GM23338 (cell line): ENCODE measurements around the gene P2RY13. TPM values are rescaled to one million over a fixed set of nuclear protein-coding genes. Genes with fewer than 3 reads are reported as not detected.

Source experiments
- ATAC-seq: fragments of 200-7000 bp; cut with Tn5 transposase; 3 replicates; pipeline ENCODE4 v1.9.1; 2020
- DNase-seq: peaks from one replicate; pipeline ENCODE4 v3.0.0-alpha.2; 2015; ENCODE audit warnings: low spot score
- H2AFZ ChIP-seq: fragments of 200-600 bp; sonication (generic); 2 replicates; pipeline ENCODE4 v1.8.0; 2016; ENCODE audit warnings: antibody characterized with exemption, mild to moderate bottlenecking, moderate library complexity
- H3F3A ChIP-seq: fragments of 200-600 bp; sonication (generic); replicated peaks from 2 replicates; pipeline ENCODE4 v1.8.0; 2017; ENCODE audit warnings: antibody characterized with exemption, mixed run types, low read depth
- H3K27ac ChIP-seq: fragments of 200-600 bp; sonication (generic); 2 replicates; pipeline ENCODE4 v1.6.1; 2016; ENCODE audit warnings: low read depth
- H3K27me3 ChIP-seq: fragments of 200-600 bp; sonication (generic); 2 replicates; pipeline ENCODE4 v1.8.0; 2016; ENCODE audit warnings: mild to moderate bottlenecking, mixed run types, moderate library complexity; ENCODE audit not compliant: insufficient read depth
- H3K36me3 ChIP-seq: fragments of 200-600 bp; sonication (generic); 2 replicates; pipeline ENCODE4 v1.8.0; 2016; ENCODE audit warnings: mild to moderate bottlenecking; ENCODE audit not compliant: insufficient read depth
- H3K4me1 ChIP-seq: fragments of 200-600 bp; sonication (generic); 2 replicates; pipeline ENCODE4 v1.8.0; 2016; ENCODE audit warnings: mild to moderate bottlenecking, moderate library complexity; ENCODE audit not compliant: insufficient read depth
- H3K4me2 ChIP-seq: fragments of 200-600 bp; sonication (generic); 2 replicates; pipeline ENCODE4 v1.7.1; 2017; ENCODE audit warnings: mixed run types
- H3K4me3 ChIP-seq: fragments of 200-600 bp; sonication (generic); 2 replicates; pipeline ENCODE4 v1.6.1; 2016; ENCODE audit warnings: mixed run types
- H3K79me2 ChIP-seq: fragments of 200-600 bp; sonication (generic); replicated peaks from 2 replicates; pipeline ENCODE4 v1.8.0; 2017; ENCODE audit warnings: mild to moderate bottlenecking; ENCODE audit not compliant: insufficient read depth
- H3K9me2 ChIP-seq: fragments of 200-600 bp; sonication (generic); 2 replicates; pipeline ENCODE4 v1.8.0; 2017; ENCODE audit not compliant: insufficient read depth
- H4K20me1 ChIP-seq: fragments of 200-600 bp; sonication (generic); replicated peaks from 2 replicates; pipeline ENCODE4 v1.8.0; 2017; ENCODE audit warnings: mild to moderate bottlenecking; ENCODE audit not compliant: insufficient read depth
- H3K27ac Mint-ChIP-seq: 2 replicates; pipeline ENCODE4 v1.8.0; 2020; ENCODE audit warnings: inconsistent platforms, mild to moderate bottlenecking, moderate library complexity, mixed read lengths
- H3K27me3 Mint-ChIP-seq: 3 replicates; pipeline ENCODE4 v1.8.0; 2022; ENCODE audit warnings: low read depth, mild to moderate bottlenecking, moderate library complexity, mixed read lengths, inconsistent platforms; ENCODE audit not compliant: insufficient read depth, poor library complexity
- H3K36me3 Mint-ChIP-seq: 3 replicates; pipeline ENCODE4 v1.8.0; 2021; ENCODE audit warnings: low read depth, mild to moderate bottlenecking, inconsistent platforms, moderate library complexity, mixed read lengths
- H3K4me1 Mint-ChIP-seq: 3 replicates; pipeline ENCODE4 v1.8.0; 2020; ENCODE audit warnings: mild to moderate bottlenecking, inconsistent platforms, mixed read lengths
- H3K4me3 Mint-ChIP-seq: 3 replicates; pipeline ENCODE4 v1.8.0; 2021; ENCODE audit warnings: moderate library complexity, mild to moderate bottlenecking, inconsistent platforms, mixed read lengths
- H3K9me3 Mint-ChIP-seq: 3 replicates; pipeline ENCODE4 v1.8.0; 2020; ENCODE audit warnings: moderate library complexity, mild to moderate bottlenecking, inconsistent platforms, mixed read lengths
- CTCF ChIP-seq, 2 experiments: fragments of 200-600 bp in 1 of 2; sonication (generic) in 1 of 2; conservative IDR thresholded peaks; 2 replicates each; pipeline versions ENCODE4 v1.5.1 to v1.6.1; 2016 to 2017; ENCODE audit warnings: antibody characterized with exemption in 2 of 2, low read depth in 2 of 2, mild to moderate bottlenecking in 2 of 2, moderate library complexity in 1 of 2
- ETS1 ChIP-seq: IDR thresholded peaks from 2 replicates; pipeline ENCODE4 v1.6.1; 2016; ENCODE audit warnings: antibody characterized with exemption
- EZH2 ChIP-seq: fragments of 200-600 bp; sonication (generic); IDR thresholded peaks from one replicate; pipeline ENCODE4 v1.8.0; 2017; ENCODE audit warnings: antibody characterized with exemption, mild to moderate bottlenecking, low read depth; ENCODE audit not compliant: unreplicated experiment
- EZH2phosphoT487 ChIP-seq: fragments of 200-600 bp; sonication (generic); IDR thresholded peaks from one replicate; pipeline ENCODE4 v1.8.1; 2018; ENCODE audit warnings: antibody characterized with exemption; ENCODE audit not compliant: unreplicated experiment
- JUNB ChIP-seq: IDR thresholded peaks from one replicate; pipeline ENCODE4 v1.6.1; 2016; ENCODE audit warnings: antibody characterized with exemption; ENCODE audit not compliant: unreplicated experiment
- POLR2AphosphoS5 ChIP-seq: IDR thresholded peaks from 2 replicates; pipeline ENCODE4 v1.6.1; 2016; ENCODE audit warnings: antibody characterized with exemption, low read depth
- STAT1 ChIP-seq: IDR thresholded peaks from one replicate; pipeline ENCODE4 v1.6.1; 2016; ENCODE audit warnings: antibody characterized with exemption; ENCODE audit not compliant: unreplicated experiment
- ZNF331 ChIP-seq: fragments of 250-450 bp; sonication (Bioruptor Pico); IDR thresholded peaks from 2 replicates; pipeline ENCODE4 v1.5.0; 2020; ENCODE audit warnings: low read depth, mild to moderate bottlenecking, moderate library complexity
- polyA plus RNA-seq: library from polyadenylated mRNA; unstranded; fragments of >200 nt; fragmentation: Nextera tagmentation; extraction: Ambion mirVana; gene quantifications from 2 replicates; pipeline ENCODE4 v1.2.1, GENCODE V29; 2016
- total RNA-seq: library from RNA; depleted of rRNA; stranded (reverse); fragments of >200 nt; shearing (Covaris generic); gene quantifications from 2 replicates; pipeline ENCODE4 v1.2.3, GENCODE V29; 2014

The P2RY13 gene
- total and polyA plus RNA-seq, 2 experiments from 2014 or later = 0.68 TPM; not detected in 1

- TF ChIP-seq POLR2AphosphoS5 (peak; percentile 52; the same call in 1 of the 2 replicates), CTCF (conservative IDR thresholded peaks at IDR 0.05; ENCODE audit: low read depth in 2 of 2) (peak in 1 of 2 experiments; percentile 53; a peak in 2 of 4 replicates)
Observed at GRCh38 chr3:151305060-151305774, 24.1 kb downstream of the P2RY13 start (continued).

GRCh38 chr3:151303751-151304150 is 25.6 kb downstream of the P2RY13 start:
- no peak for DNase-seq
- Mint-ChIP-seq H3K27ac (no peak overlapping the region), H3K27me3 (peaks cover 2% of the 10 kb centered on the region), H3K9me3 (no peaks in the 10 kb centered on the region), H3K4me3 (no peak overlapping the region; the same call in 2 of the 3 replicates), H3K36me3 (no peaks in the 10 kb centered on the region), H3K4me1 (peaks cover 56% of the 10 kb centered on the region)
- Histone ChIP-seq H3K4me1 (peaks cover 20% of the 10 kb centered on the region), H3K27me3 (no peaks in the 10 kb centered on the region), H2AFZ (no peak overlapping the region), H3F3A (no peaks in the 10 kb centered on the region), H3K4me3 (no peak overlapping the region), H3K79me2 (no peaks in the 10 kb centered on the region), H3K9me2 (no peaks in the 10 kb centered on the region), H3K36me3 (no peaks in the 10 kb centered on the region), H3K27ac (no peak overlapping the region), H4K20me1 (no peaks in the 10 kb centered on the region), H3K4me2 (no peak overlapping the region)
- TF ChIP-seq STAT1 = no peak
- no peak for TF ChIP-seq CTCF (conservative IDR thresholded peaks at IDR 0.05; ENCODE audit: low read depth in 2 of 2)
- TF ChIP-seq ZNF331 = no peak
- TF ChIP-seq EZH2phosphoT487 = no peak
- no peak for TF ChIP-seq JUNB
- TF ChIP-seq ETS1 = no peak
- no peak for ATAC-seq

GRCh38 chr3:151301787-151302186 is 27.6 kb downstream of the P2RY13 start:
- Mint-ChIP-seq H3K27me3 (peaks cover 2% of the 10 kb centered on the region), H3K9me3 (no peaks in the 10 kb centered on the region), H3K36me3 (no peaks in the 10 kb centered on the region), H3K4me1 (peaks cover 49% of the 10 kb centered on the region), H3K27ac (no peak overlapping the region), H3K4me3 (no peak overlapping the region)
- H3K4me1 ChIP-seq = peaks cover 17% of the 10 kb centered on the region
- no peaks in the 10 kb centered on the region for H3K9me2 ChIP-seq
- no peak overlapping the region for H3K4me2 ChIP-seq
- no peak for DNase-seq
- H4K20me1 ChIP-seq = no peaks in the 10 kb centered on the region
- H3K27ac ChIP-seq = no peak overlapping the region
- no peak overlapping the region for H3K4me3 ChIP-seq
- no peaks in the 10 kb centered on the region for H3F3A ChIP-seq
- no peak for TF ChIP-seq ETS1
- TF ChIP-seq ZNF331 = no peak
- no peak for TF ChIP-seq EZH2
- TF ChIP-seq POLR2AphosphoS5 = no peak
- H2AFZ ChIP-seq = no peak overlapping the region
- no peak for ATAC-seq
- H3K27me3 ChIP-seq = no peaks in the 10 kb centered on the region
- no peaks in the 10 kb centered on the region for H3K36me3 ChIP-seq
- no peaks in the 10 kb centered on the region for H3K79me2 ChIP-seq
